Effector CD8-positive, alpha-beta T cell (primary cell): ENCODE measurements around the gene SRP14.
"Not testable (repeated sequence)": the region's sequence is repeated elsewhere in the genome, so short reads cannot be mapped to it uniquely, and the experiment has no call there.

Experiments used
- DNase-seq: peaks from one replicate; lab custom pipeline; 2025; lab: John Stamatoyannopoulos, UW

The SRP14 gene

GRCh38 chr15:40029979-40030893 lies 8.7 kb downstream of the SRP14 start:
- no peak for DNase-seq

DNA sequence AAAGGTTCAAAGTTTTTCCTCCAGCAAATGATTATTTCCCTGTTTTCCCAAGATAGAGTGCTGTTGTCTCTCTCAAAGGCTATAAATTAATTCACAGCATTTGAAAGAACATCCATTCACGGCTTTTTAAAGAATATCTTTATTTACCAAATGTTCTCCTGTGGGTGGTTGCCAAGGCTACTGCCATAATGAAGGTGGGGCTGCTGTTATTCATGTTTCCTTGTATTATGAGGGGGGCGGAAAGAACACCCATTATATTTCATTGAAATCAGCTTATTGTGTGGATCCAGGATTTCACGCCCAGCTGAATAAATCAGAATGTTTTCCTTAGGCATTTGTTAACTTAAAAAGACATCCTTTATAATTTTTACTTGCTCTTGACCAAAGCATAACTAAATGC lies 10.1 kb downstream of the SRP14 start:
- no peak for DNase-seq

DNA sequence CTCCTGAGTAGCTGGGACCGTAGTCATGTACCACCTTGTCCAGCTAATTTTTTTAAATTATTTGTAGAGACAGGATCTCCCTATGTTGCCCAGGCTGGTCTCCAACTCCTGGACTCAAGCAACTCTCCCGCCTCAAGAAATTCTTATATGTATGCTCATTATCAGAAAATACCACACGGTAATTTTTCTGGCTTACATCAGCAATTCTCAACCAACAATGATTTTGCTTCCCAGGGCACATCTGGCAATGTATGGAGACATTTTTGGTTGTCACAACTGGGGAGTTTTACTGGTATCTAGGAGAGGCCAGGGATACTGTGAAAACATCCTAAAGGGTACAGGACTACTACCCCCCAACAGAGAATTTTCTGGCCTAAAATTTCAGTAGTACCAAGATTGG lies 10.8 kb downstream of the SRP14 start:
- DNase-seq = no peak

DNA sequence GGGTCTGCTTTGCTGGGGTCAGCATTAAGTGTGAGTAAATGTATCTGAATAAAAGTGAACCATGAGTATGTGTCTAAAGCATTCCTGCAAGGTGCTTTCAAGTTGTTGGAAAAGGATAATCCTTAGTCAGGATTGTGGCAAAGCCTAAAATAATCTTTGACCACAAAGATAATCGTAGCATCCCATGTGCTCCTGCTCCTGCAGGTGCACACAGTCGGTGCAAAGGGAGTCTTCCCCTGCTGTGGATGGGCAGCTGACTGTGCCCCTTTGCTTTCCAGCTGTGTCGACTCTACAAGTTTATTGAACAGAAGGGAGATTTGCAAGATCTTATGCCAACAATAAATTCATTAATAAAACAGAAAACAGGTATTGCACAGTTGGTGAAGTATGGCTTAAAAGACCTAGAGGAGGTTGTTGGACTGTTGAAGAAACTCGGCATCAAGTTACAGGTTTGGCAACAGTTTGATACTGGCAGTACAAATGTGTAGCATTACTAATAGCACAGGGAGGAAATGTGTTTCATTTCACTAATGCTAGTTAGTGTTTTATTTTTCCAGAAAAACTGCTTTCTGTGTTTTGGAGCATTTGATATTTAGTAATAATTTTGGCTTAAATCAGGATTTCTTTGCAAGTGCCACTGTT lies 22.6 kb downstream of the SRP14 start:
- no peak for DNase-seq

DNA sequence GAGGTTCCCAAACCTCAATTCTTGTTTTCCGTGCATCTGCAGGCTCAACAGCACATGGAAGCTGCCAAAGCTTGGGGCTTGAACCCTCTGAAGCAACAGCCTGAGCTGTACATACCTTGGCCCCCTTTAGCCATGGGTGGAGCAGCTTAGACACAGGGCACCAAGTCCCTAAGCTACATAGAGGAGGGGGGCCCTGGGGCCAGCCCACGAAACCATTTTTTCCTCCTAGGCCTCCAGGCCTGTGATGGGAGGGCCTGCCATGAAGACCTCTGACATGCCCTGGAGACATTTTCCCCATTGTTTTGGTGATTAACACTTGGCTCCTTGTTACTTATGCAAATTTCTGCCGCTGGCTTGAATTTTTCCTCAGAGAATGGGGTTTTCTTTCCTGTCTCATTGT lies 24.6 kb downstream of the SRP14 start:
- DNase-seq = no peak

GRCh38 chr15:40013372-40013771 lies 25.6 kb downstream of the SRP14 start:
- not testable (repeated sequence) for DNase-seq

DNA sequence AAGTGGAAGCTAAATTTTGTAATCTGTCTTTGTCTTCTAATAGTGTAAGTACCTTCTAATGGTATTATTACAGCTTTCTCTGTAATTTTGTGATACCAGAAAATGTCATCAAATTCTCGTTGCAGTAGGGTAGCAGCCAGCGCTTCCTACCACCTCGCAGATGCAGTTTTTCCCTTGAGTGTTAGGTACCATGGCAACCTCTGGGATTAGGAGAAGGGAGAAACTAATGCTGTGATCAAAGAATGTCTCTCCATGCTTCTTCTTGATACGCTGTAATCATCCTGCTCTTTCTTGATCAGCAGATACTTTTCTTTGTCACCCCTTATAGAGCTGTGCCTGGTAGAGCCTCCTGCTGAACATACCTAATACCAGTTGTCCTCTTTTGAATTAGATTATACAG lies 27.7 kb downstream of the SRP14 start:
- DNase-seq = no peak

DNA sequence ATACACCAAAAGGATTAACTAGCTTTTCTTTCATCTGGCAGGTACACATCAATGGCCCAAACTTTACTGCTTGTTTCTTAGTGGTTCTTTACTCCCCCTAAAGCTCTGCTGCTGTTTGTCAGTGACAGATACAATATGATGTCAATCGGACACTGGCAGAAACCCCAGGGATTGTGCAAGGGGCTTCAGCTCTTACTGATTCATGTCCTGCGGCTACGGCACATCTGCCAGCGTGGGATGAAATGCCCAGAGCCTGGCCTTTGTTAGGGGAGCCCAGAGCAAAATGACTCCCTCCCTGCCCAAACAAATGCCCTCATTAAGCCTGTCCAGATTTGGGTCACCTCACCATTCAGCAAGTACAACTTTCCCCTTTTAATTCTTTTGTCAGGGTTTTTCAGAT lies 28.3 kb downstream of the SRP14 start:
- DNase-seq = no peak

GRCh38 chr15:40008061-40008765 lies 30.8 kb downstream of the SRP14 start:
- DNase-seq = no peak

GRCh38 chr15:40006646-40007045 lies 32.3 kb downstream of the SRP14 start:
- DNase-seq = no peak

DNA sequence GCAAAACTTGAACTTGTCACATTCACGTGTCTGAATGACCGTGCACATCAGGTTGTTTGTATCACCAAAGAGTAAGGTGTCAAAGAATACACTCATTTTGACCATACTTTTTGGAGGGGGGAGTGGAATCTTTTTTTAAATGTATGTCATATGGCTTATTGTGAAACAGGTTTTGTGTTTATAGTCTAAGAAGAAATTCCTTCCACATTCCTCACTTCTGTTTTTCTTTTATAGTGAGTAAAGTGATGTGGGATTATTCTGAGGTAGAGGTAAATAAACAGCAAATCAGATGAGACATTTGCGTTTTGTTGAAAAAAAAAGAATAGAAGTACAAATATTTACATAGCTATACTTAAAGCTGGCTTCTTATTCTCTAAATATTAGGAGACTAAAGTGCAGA lies 33.0 kb downstream of the SRP14 start:
- no peak for DNase-seq

DNA sequence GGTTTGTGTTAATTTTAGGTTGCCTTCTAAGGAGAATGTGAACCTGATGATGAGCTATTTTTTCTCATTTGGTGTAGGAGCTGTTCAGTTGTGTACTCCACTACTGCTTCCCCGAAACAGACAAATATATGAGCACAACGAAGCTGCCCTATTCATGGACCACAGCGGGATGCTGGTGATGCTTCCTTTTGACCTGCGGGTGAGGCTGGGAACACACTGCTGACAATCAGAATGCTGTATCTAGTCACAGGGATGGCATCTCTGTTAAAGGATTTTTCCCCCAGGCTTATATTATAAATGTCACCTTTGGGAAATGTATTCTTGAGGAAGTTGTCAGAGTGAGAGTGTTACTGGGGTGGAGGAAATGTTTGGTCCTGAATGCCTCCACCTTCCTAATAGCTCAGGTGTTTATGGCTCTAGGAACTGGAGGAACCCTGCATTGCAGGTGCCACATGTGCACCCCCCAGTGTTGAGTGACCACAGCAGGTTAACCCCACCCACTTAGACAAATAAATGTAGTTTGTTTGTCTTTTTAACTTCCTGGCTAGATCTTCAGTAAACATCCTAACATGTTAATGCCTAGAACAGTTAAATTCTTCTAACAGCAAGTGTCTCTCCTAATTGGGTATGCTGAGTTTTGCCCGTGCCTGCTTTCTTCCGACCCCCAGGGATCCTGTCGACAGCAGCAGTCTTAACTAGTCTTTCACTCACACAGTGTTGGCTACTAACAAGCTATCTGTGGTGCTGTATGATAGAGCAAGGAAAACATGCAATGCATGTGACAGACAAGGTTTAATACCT lies 35.7 kb downstream of the SRP14 start:
- no peak for DNase-seq

- DNase-seq = no peak
Measured at GRCh38 chr15:40002295-40002694, 36.7 kb downstream of the SRP14 start.

GRCh38 chr15:39999538-40000200 lies 39.3 kb downstream of the SRP14 start:
- no peak for DNase-seq

DNA sequence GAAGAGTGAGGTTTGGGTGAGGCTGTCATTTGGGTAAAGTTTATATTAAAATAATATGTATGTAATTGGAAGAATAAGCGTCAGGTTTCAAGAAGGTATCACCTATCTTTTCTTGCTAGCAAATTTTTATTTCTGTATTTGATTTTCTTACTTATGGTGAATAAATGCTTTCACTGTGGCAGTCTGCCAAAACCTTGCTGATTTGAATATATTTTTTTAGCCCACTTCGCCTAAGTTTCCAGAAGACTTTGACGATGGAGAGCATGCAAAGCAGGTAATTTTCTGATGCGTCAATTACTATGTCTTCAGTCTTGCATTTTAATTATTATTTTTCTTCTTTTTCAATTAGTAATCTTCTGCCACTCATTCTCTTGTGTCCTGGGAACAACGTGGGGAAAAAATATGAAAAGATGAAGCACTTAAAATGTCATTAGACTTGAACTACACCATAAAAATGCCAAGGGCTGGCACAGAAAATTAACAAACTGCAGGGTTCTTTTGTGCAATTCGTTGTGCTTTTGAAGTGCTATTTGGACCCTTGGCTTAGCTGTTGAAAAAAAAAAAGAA lies 40.4 kb downstream of the SRP14 start:
- no peak for DNase-seq

- DNase-seq = no peak
Measured at GRCh38 chr15:39997639-39998038, 41.3 kb downstream of the SRP14 start.

DNA sequence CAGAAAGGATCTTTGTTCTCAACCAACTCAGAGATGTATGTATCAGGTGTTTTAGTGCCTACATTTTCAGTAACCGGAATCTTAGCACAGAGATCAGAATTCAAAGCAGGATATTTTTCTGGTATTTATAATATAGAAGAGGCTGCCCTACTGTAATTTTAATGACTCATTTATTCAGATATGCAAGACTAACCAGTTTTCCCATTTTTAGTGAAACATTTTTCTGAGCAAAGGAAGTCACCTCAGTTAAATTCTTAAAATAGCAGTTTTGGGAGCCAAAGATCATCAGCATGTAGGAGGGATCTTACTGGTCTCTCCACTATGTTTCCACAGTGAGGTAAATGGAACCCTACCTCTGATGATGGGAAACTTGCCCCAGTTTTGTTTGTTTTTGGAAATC lies 42.0 kb downstream of the SRP14 start:
- DNase-seq = no peak

- not testable (repeated sequence) for DNase-seq
Measured at GRCh38 chr15:39996228-39996627, 42.8 kb downstream of the SRP14 start.

GRCh38 chr15:39992953-39993352 lies 46.0 kb downstream of the SRP14 start:
- DNase-seq = not testable (repeated sequence)

DNA sequence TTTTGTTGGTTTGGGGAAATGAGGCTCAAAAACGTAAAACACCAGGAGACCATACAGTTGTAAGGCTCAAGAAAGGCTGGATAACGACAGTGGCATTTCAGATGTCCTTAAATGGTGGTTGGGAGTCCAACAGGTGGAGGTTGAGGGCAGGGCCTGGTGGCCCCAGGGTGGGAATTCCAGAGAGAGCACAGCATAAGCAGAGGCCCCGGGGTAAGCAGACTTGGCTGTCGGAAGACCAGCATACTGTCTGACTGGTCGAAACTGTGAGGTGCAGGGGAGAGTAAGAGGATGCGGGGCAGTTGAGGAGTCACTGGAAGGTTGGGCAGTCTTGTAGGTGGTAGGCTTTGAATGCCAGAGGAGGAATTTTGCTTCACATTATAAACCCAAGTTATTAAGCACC lies 48.3 kb downstream of the SRP14 start:
- DNase-seq = no peak

DNA sequence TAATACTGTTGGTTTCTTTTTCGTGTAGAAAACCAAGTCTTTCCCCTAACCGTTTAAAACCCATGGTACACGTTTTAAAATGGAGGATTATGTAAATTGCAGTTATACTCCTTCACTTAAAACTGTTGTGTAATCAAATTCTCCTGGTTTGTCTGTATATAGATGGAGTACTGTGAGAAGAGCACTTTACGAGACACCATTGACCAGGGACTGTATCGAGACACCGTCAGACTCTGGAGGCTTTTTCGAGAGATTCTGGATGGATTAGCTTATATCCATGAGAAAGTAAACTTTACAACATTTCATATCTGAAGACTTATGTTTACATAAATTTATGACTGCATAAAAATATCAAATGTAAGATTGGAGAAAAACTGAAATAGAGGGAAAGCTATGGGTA lies 51.2 kb downstream of the SRP14 start:
- no peak for DNase-seq
